OCI-LY3 (cell line): ENCODE data around the gene MED10.
"Not testable (repeated sequence)": the region's sequence is repeated elsewhere in the genome, so short reads cannot be mapped to it uniquely, and the experiment has no call there.

Experiments
- CTCF ChIP-seq: fragments of 200-600, 300-600 bp; sonication (generic); IDR thresholded peaks from 2 replicates; pipeline ENCODE4 v1.5.1; 2014; ENCODE audit warnings: antibody characterized with exemption, low read length, low read depth
- EZH2phosphoT487 ChIP-seq: fragments of 200-600 bp; shearing (Covaris generic); IDR thresholded peaks from 2 replicates; pipeline ENCODE4 v1.6.1; 2018; ENCODE audit warnings: antibody characterized with exemption, mixed run types, low read depth

- TF ChIP-seq CTCF, EZH2phosphoT487: not testable (repeated sequence)
Measured at GRCh38 chr5:6363454-6364011, 14.8 kb downstream of the MED10 start.
